KOPT-K1 (cell line): ENCODE data around the gene TXNDC11.
"Not testable (repeated sequence)": the region's sequence is repeated elsewhere in the genome, so short reads cannot be mapped to it uniquely, and the experiment has no call there.

Source experiments
- H3K27ac ChIP-seq: fragments of 200-600 bp; sonication (generic); 2 replicates; pipeline ENCODE4 v1.5.1; 2016; ENCODE audit warnings: antibody characterized with exemption, mild to moderate bottlenecking, low read depth, low read length; ENCODE audit not compliant: poor library complexity, severe bottlenecking
- H3K36me3 ChIP-seq: fragments of 200-600 bp; sonication (generic); 2 replicates; pipeline ENCODE4 v1.5.1; 2017; ENCODE audit warnings: antibody characterized with exemption, mild to moderate bottlenecking, low read length, moderate library complexity; ENCODE audit not compliant: insufficient read depth
- H3K9me3 ChIP-seq: fragments of 200-600 bp; sonication (generic); 2 replicates; pipeline ENCODE4 v1.5.1; 2017; ENCODE audit warnings: antibody characterized with exemption, low read length, mild to moderate bottlenecking; ENCODE audit not compliant: insufficient read depth, poor library complexity, severe bottlenecking

The TXNDC11 gene, protein sequence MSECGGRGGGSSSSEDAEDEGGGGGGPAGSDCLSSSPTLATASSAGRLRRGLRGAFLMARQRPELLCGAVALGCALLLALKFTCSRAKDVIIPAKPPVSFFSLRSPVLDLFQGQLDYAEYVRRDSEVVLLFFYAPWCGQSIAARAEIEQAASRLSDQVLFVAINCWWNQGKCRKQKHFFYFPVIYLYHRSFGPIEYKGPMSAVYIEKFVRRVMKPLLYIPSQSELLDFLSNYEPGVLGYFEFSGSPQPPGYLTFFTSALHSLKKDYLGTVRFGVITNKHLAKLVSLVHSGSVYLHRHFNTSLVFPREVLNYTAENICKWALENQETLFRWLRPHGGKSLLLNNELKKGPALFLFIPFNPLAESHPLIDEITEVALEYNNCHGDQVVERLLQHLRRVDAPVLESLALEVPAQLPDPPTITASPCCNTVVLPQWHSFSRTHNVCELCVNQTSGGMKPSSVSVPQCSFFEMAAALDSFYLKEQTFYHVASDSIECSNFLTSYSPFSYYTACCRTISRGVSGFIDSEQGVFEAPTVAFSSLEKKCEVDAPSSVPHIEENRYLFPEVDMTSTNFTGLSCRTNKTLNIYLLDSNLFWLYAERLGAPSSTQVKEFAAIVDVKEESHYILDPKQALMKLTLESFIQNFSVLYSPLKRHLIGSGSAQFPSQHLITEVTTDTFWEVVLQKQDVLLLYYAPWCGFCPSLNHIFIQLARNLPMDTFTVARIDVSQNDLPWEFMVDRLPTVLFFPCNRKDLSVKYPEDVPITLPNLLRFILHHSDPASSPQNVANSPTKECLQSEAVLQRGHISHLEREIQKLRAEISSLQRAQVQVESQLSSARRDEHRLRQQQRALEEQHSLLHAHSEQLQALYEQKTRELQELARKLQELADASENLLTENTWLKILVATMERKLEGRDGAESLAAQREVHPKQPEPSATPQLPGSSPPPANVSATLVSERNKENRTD

DNA sequence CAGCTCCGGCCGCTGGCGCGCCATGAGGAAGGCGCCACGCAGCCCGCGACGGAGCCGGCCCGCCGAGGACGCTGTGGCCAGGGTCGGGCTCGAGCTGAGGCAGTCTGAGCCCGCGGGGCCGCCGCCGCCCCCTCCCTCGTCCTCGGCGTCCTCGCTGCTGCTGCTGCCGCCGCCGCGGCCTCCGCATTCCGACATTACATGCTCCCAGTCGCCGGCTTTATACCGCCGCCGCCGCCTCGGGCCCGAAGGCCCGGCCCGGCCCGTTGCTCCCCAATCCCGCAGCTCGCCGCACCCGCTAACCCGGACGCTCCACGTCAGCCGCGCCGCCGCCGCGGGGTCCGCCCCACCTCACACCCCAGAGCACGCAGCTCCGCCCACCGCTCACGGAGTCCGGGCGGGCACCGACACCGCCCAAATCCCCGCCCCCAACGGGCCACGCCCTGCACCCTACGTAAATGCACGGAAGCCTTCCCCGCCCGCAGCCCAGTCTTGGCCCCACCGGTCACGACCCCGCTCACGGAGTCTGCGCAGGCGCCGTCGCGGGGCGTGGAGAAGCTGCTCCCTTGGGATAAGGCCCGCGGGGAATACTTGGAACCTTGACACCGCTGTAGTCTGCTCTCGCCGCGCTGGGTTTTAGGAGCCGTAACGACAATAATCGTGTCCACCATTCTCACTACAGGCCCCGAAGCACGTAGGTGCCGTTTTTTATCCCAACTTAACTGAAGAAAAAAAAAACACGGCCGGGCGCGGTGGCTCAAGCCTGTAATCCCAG lies at the start of gene TXNDC11:
TSS of gene TXNDC11 (minus strand) at position 322 of the 772 bp plus-strand sequence. CDS start at position 195, 127 bp downstream.
- H3K27ac ChIP-seq: peak within 1 kb of the TSS; percentile 70
- no peaks in the 10 kb centered on the region for H3K9me3 ChIP-seq
- peaks cover 14% of the 10 kb centered on the region for H3K36me3 ChIP-seq

DNA sequence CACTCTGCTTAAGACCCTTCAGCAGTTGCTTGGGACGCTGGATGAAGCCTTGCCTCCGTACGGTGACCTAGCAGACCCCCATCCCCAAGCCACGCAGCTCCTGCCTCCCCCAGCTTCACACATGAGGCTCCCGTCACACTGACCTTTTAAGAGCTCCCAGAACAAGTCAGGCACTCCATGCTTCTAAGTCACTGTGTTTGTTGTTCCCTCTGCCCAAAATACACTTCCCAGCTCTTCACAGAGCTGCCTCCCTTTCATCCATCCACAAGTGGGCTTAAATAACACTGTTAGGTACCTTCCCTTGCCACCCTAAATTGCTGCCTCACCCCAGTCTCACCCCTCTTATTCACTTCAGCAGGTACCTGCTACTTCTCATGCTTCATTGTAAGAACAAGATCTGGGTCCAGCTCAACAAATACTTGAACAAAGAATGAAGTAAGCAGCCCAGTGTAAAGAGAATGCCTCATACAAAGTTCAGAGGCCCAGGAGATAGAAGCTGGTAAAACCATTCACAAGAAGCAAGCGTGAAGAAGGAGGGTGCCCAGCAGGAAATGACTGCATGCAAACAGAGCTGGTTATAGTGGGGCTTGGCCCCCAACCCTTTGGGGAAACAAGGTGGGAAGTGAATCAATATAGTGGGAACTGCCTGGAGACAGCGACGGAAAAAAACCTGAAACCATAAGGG lies 48.6 kb upstream of the TXNDC11 start:
- Histone ChIP-seq H3K27ac (no peak overlapping the region), H3K9me3 (no peaks in the 10 kb centered on the region), H3K36me3 (peaks cover 64% of the 10 kb centered on the region)

DNA sequence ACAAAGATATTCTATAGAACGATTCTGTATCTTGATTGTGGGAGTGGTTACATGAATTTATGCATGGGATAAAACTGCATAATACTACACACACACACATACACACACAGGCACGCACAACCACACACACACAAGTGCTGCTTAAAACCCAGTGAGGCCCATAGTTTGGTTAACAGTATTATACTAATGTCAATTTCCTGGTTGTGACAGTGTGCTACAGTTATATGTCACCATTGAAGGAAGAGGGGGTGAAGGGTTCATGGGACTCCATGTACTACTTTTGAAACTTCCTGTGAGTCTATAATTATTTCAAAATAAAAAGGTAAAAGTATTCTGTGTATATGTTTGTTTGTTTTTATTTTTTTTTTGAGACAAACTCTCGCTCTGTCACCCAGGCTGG lies 46.3 kb upstream of the TXNDC11 start:
- Histone ChIP-seq H3K27ac (no peak overlapping the region), H3K36me3 (peaks cover 47% of the 10 kb centered on the region), H3K9me3 (no peaks in the 10 kb centered on the region)

DNA sequence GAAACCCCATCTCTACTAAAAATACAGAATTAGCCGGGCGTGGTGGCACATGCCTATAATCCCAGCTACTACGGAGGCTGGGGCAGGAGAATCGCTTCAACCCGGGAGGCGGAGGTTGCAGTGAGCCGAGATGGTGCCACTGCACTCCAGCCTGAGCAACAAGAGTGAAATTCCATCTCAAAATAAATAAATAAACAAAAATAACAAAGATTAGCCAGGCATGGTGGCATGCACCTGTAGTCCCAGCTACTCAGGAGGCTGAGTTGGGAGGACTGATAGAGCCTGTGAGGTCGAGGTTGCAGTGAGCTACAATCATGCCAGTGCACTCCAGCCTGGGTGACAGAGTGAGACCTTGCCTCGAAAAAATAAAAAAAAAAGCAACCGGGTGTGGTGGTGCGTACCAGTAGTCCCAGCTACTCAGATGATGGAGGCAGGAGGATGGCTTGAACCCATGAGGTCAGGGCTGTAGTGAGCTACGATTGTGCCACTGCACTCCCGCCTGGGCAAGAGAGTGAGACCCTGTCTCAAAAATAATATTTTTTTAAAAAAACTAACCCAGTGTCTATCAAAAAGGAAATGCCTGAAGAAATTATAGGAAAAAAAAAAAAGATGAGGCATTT lies 42.4 kb upstream of the TXNDC11 start:
- not testable (repeated sequence) for H3K9me3 ChIP-seq, H3K27ac ChIP-seq
- peaks cover 34% of the 10 kb centered on the region for H3K36me3 ChIP-seq

DNA sequence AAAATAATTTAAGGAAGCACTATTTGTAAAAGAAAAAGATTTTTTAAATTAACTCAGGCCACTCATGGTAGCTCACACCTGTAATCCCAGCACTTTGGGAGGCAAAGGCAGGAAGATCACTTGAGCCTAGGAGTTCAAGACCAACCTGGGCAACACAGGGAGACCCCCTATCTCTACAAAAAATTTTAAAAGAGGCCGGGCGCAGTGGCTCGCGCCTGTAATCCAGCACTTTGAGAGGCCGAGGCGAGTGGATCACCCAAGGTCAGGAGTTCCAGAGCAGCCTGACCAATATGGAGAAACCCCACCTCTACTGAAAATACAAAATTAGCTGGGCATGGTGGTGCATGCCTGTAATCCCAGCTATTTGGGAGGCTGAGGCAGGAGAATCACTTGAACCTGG lies 41.7 kb upstream of the TXNDC11 start:
- H3K9me3 ChIP-seq, H3K27ac ChIP-seq: not testable (repeated sequence)
- peaks cover 34% of the 10 kb centered on the region for H3K36me3 ChIP-seq

DNA sequence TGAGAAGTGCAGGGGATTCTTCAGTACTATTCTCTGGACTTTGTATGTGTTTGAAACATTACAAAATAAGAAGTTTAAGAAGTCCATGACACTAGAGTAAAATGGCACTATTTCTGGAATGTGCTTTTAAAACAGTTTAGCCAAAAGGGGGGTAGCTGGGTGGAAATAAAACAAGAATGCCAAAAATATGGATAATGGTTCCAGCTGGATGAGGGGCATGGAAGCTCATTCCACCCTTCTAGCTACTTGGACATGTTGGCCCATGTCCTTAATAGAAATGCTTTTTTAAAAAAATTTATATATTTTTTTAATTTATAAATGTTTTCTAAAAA lies 41.3 kb upstream of the TXNDC11 start:
- H3K27ac ChIP-seq: peak overlapping the region; percentile 51
- peaks cover 35% of the 10 kb centered on the region for H3K36me3 ChIP-seq
- no peaks in the 10 kb centered on the region for H3K9me3 ChIP-seq

DNA sequence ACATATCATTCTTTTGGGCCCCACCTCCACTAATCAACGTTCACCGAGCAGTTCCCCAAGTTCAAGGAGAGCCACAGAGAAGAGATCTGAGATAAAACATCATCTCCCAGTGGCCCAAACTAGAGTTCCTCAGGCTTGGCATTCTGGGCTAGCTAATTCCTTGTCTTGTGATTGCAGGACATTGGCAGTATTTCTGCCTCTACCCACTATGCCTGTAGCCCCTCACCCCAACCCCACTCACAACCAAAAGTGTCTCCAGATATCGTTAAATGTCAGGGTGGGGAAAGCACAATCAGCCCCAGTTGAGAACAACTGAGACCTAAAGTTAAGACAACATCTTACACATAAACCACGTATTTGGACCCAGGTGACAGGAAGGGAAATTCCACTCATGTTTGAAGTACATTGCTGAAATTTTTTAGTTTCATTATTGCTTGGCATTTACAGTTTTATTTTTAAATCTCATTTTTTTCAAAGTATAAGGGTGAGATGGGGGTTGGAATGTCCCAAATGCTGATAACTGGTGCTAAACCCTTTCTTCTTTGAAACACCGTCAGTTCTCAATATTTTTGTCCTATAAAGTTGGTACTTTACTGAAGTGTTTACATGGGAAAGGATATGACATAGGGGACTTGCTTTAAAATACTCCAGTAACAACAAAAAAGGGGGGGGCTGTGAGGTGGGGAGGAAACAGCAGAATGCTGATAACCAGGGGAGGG lies 40.8 kb upstream of the TXNDC11 start:
- no peaks in the 10 kb centered on the region for H3K9me3 ChIP-seq
- peaks cover 36% of the 10 kb centered on the region for H3K36me3 ChIP-seq
- peak overlapping the region; percentile 51 for H3K27ac ChIP-seq

DNA sequence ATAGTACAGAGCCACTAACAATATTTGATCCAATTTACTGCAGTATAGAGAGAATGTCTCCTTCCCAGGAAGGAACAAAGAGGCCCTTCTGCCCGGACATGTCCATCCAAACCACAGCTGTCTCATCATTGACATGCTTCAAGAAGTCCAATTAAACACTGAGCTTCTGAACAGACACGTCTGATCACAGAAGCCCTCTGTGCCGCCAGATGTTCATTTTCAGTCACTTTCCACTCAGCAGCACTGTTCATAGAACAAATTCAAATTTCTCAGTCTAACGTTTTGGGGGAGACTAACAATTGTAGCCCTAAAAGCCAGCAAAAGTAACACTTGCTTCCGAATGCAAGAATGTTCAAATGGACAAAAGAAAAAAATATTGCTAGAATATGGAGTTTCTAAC lies 39.1 kb upstream of the TXNDC11 start:
- H3K9me3 ChIP-seq: no peaks in the 10 kb centered on the region
- H3K27ac ChIP-seq: no peak overlapping the region
- peaks cover 53% of the 10 kb centered on the region for H3K36me3 ChIP-seq

DNA sequence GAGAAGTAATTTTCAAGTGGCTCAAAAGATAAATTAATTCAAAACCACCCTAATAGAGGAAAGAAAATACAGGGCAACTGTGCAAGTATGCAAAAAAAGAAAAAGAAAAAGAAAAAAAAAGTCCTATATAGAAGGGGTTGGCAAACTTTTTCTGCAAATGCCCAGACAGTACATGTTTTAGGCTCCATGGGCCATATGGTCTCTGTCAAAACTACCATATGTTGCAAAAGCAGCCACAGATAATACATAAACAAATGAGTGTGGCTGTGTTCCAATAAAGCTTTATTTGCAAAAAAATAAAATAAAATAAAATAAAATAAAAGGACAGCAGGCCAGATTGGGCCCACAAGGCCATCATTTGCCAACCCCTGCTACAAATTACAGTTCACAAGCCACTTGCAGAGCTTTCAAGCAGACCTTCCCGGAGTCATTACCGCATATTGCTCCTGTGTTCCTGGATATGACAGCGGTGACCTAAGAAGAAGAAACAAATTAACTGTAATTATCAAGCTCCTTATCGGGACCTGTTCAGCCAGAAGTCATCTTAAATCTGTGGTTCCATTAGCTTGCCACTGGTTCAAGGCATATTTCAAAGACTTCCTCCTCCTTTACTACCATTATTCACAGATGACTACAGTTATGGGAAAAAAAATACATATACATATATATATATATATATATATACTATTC lies 38.5 kb upstream of the TXNDC11 start:
- peaks cover 59% of the 10 kb centered on the region for H3K36me3 ChIP-seq
- no peaks in the 10 kb centered on the region for H3K9me3 ChIP-seq
- no peak overlapping the region for H3K27ac ChIP-seq

DNA sequence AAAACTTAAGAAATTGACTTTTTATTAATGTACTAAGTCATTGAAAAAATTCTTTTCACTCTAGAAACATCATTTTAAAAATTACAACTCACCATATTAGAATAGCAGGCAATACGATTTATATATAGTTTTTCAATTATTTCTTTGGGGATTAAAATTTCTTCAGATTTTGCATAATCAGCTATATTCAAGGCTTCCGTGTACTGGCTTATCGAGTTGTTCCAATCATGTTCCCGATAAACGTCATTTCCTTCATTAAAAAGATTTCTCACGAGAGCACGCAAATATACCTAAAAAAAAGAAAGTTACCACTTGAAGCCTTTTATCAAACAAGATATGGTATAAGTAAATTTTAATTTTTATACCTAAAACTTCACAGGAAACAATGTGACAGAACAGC lies 36.4 kb upstream of the TXNDC11 start:
- Histone ChIP-seq H3K36me3 (peaks cover 80% of the 10 kb centered on the region), H3K27ac (no peak overlapping the region), H3K9me3 (no peaks in the 10 kb centered on the region)

DNA sequence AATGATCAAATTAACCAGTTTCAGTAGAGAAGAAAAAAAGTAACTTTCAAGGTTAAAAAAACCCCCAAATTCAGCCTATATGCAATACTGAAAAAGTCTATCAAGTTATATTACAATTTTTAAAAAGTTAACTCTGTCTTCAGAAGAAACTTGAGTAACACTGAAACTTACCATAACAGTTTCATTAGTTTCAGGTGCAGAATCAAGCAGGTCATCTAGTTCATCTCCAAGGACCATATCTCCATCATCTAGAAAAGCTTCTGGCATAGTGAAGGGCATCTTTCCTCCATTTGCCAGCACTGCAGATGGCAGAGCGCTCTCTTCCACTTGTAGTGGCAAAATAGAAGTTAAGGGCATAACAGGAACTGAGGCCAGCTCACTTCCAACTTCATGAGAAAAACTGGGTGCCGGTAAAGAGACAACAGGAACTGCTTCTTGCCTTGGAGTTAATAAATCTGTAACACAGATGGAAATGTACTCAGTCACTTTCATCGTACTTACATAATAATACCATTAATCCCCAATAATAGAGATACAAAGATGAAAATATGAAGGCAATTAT lies 31.5 kb upstream of the TXNDC11 start:
- Histone ChIP-seq H3K36me3 (peaks cover 99% of the 10 kb centered on the region), H3K27ac (no peak overlapping the region), H3K9me3 (no peaks in the 10 kb centered on the region)

DNA sequence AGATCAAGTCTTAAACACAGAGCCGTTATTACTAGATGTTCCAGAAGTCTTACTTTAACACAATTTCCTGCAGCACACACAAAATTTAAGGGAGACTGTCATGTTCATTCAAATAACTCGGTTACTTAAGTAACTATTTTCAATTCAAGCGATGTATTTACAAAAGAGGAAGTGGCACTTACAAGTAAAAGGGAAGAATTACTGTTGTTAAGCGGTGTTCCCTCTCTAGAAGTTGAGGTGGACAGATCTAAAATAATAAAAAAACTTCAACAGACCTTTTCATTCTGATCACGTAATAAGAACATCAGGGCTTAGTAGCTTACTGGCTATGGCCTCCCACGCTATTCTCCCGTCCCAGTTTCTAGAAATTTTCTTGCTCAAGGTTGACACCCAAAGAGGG lies 26.2 kb upstream of the TXNDC11 start:
- H3K36me3 ChIP-seq: peaks cover 100% of the 10 kb centered on the region
- no peak overlapping the region for H3K27ac ChIP-seq
- no peaks in the 10 kb centered on the region for H3K9me3 ChIP-seq

DNA sequence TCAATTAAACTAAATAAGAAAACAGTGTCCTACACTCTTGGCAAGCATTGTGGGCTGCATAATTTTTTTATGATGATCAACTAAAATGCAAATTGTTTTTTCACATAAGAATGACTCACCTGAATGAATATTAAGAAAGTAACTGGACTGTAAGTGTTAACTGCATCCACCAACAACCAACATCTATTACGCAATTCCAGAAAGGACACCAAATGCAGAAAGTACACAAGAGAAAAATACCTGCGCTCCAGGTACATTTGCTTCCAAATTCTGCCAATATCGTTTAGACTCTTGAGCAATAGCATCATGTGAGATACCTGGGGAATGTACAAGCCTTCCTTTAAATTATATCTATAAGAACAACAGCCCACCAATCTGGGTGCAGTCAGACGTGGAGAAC lies 19.8 kb upstream of the TXNDC11 start:
- Histone ChIP-seq H3K9me3 (no peaks in the 10 kb centered on the region), H3K27ac (no peak overlapping the region), H3K36me3 (peaks cover 97% of the 10 kb centered on the region)
